AG09309 (cell line): ENCODE measurements around the gene ESR1.

ENCODE experiments used
- DNase-seq: peaks from one replicate; pipeline ENCODE4 v3.0.0-alpha.2; 2010; ENCODE audit warnings: low read depth
- H3K4me3 ChIP-seq: 2 replicates; pipeline ENCODE4 v1.5.1; 2011; ENCODE audit warnings: mild to moderate bottlenecking, low read depth, low read length, moderate library complexity; ENCODE audit not compliant: control insufficient read depth
- TF ChIP-seq, protein P1 (sequence below): IDR thresholded peaks from 2 replicates; pipeline ENCODE4 v1.5.1; 2011; ENCODE audit warnings: mild to moderate bottlenecking, low read depth, low read length, inconsistent platforms; ENCODE audit not compliant: insufficient read depth, control insufficient read depth; ENCODE audit errors: missing control alignments

ESR1 gene

DNA sequence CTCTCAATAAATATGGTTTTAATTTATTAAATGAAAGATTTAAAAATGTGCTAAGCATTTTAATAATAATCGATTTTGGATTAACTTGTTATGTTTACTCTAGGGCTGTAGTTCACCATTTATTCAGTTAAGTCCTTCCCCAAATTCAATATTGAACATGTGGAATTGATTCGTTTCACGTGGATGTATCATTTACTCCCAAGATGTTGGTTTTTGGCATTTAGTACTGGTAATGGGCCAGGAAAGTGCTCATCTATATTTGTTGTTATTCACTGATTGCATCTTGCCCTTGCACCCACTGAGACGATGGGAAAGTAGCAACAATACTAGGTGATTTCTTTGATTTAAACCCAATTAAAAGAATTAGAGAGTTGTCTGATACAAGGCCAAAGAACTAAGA, 97.1 kb downstream of the ESR1 start:
- TF ChIP-seq, protein P1, sequence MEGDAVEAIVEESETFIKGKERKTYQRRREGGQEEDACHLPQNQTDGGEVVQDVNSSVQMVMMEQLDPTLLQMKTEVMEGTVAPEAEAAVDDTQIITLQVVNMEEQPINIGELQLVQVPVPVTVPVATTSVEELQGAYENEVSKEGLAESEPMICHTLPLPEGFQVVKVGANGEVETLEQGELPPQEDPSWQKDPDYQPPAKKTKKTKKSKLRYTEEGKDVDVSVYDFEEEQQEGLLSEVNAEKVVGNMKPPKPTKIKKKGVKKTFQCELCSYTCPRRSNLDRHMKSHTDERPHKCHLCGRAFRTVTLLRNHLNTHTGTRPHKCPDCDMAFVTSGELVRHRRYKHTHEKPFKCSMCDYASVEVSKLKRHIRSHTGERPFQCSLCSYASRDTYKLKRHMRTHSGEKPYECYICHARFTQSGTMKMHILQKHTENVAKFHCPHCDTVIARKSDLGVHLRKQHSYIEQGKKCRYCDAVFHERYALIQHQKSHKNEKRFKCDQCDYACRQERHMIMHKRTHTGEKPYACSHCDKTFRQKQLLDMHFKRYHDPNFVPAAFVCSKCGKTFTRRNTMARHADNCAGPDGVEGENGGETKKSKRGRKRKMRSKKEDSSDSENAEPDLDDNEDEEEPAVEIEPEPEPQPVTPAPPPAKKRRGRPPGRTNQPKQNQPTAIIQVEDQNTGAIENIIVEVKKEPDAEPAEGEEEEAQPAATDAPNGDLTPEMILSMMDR, result no peak
- no peak for DNase-seq
- no peak overlapping the region for H3K4me3 ChIP-seq

DNA sequence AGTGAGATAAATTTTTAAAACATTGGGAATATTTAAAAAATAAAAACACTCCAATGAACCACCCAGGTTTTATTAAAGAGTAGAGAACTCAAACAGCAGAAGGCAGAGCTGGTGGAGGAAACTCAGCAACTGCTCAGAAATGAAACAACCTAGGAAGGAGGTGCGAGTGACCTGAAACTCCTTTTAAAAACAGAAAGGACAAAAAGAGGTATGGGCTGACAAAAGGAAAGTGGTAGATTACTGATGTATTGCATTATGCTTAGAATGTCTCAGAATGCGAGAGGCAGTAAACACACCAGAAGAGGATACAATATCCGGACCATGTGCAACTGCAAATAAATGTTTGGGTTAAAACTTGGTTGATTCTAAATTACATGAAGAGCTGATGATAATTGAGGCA, 97.6 kb downstream of the ESR1 start:
- TF ChIP-seq, protein P1, result no peak
- DNase-seq, result no peak
- H3K4me3 ChIP-seq, result no peak overlapping the region

GRCh38 chr6:151905854-151906253, 98.4 kb downstream of the ESR1 start:
- no peak for DNase-seq
- no peak overlapping the region for H3K4me3 ChIP-seq
- TF ChIP-seq, protein P1, result no peak

GRCh38 chr6:151911401-151911800, 103.9 kb downstream of the ESR1 start:
- TF ChIP-seq, protein P1, result no peak
- no peak overlapping the region for H3K4me3 ChIP-seq

GRCh38 chr6:151914484-151914883, 107.0 kb downstream of the ESR1 start:
- no peak for DNase-seq
- TF ChIP-seq, protein P1, result no peak
- H3K4me3 ChIP-seq, result no peak overlapping the region

More at GRCh38 chr6:151911401-151911800, 103.9 kb downstream of the ESR1 start:
- no peak for DNase-seq

DNA sequence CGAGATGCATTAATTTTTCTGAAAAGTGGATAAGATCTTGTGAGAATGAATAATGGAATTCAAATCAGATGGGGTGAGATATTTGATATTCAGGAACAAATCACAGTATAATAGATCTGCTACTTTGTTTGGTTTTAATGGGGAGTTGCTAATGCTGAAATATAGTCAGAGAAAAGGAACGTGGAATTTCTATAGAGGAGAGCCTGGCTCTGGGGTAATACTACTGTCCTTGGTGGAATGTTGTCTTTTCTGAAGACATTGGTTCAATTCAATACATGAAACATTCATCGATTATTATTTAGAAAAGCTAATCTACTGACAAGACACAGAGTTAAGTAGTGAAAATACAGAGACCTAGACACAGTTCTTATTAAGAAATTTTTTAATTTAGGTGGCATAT, 108.6 kb downstream of the ESR1 start:
- TF ChIP-seq, protein P1, result no peak
- DNase-seq, result no peak
- H3K4me3 ChIP-seq, result no peak overlapping the region

DNA sequence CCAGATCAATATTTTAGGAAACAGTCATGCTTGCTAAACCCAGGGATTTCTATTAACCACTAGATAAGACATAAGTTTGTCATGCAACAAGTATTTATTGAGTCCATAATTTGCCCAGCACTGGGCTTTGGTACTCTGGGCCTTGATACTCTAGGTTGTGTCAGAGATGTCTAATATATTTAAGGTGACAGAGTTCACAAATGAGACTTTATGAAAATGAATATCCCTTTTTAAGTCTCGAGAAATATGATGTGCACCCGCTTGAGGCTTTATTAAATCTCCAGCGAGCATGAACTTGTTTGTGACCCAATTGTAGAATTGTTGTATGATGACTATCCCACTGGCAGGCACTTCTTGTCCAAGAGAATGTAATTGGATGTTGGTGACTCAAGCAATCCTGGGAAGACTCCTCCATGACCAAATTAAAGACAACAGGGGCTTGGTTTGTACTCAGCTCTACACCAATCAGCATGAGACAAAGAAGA, 109.2 kb downstream of the ESR1 start:
- TF ChIP-seq, protein P1, result no peak
- DNase-seq, result peak; percentile 95
- H3K4me3 ChIP-seq, result no peak overlapping the region
